ENCODE data around the gene KCTD7.
"Not testable (repeated sequence)": the region's sequence is repeated elsewhere in the genome, so short reads cannot be mapped to it uniquely, and the experiment has no call there.

KCTD7 gene

GRCh38 chr7:66628361-66629221 is at the start of gene KCTD7:
TSS of gene KCTD7 (plus strand) at chr7:66628881. CDS start at chr7:66629065, 184 bp downstream.
- no peak for TF ChIP-seq CTCF (conservative IDR thresholded peaks at IDR 0.05)
- H3K27ac ChIP-seq, result peak within 1 kb of the TSS; percentile 74

- not testable (repeated sequence) for H3K27ac ChIP-seq
These were observed 48.3 kb upstream of the KCTD7 start for GRCh38 chr7:66580380-66580779.

GRCh38 chr7:66582816-66583489 is 45.7 kb upstream of the KCTD7 start:
- not testable (repeated sequence) for H3K27ac ChIP-seq

- TF ChIP-seq CTCF (conservative IDR thresholded peaks at IDR 0.05), result no peak
- H3K27ac ChIP-seq, result no peak overlapping the region
These were observed 45.1 kb upstream of the KCTD7 start for GRCh38 chr7:66583490-66584110.

- no peak overlapping the region for H3K27ac ChIP-seq
These were observed 42.5 kb upstream of the KCTD7 start for GRCh38 chr7:66586181-66586580.

GRCh38 chr7:66588226-66588625 is 40.5 kb upstream of the KCTD7 start:
- H3K27ac ChIP-seq, result not testable (repeated sequence)

More at GRCh38 chr7:66586181-66586580, 42.5 kb upstream of the KCTD7 start:
- TF ChIP-seq CTCF (conservative IDR thresholded peaks at IDR 0.05), result no peak

GRCh38 chr7:66588856-66589570 is 39.7 kb upstream of the KCTD7 start:
- H3K27ac ChIP-seq, result not testable (repeated sequence)

- H3K27ac ChIP-seq, result peak overlapping the region; percentile 88; the same call in 1 of the 2 replicates
These were observed 38.2 kb upstream of the KCTD7 start for GRCh38 chr7:66590302-66591057.

- peak overlapping the region; percentile 88 for H3K27ac ChIP-seq
These were observed 37.5 kb upstream of the KCTD7 start for GRCh38 chr7:66591058-66591798.
